H1 (cell line): Measurements from ENCODE around the gene DCDC1. TPM values are rescaled to one million over a fixed set of nuclear protein-coding genes. Genes with fewer than 3 reads are reported as not detected.

Experiments used
- CTCF ChIA-PET: fragments of 300-600 bp; sonication (Branson Sonifier 250); formaldehyde crosslinking; loops from one replicate; lab custom pipeline; 2021; ENCODE audit not compliant: partially characterized antibody; lab: Charles Lee
- POLR2A ChIA-PET: fragments of 300-600 bp; sonication (Branson Sonifier 250); formaldehyde crosslinking; loops from one replicate; lab custom pipeline; 2021; ENCODE audit warnings: inconsistent platforms; ENCODE audit not compliant: partially characterized antibody; lab: Charles Lee
- DNase-seq, 2 experiments: peaks; one replicate each; pipeline versions ENCODE4 v3.0.0 to v3.0.0-alpha.2; 2010 to 2022; ENCODE audit warnings: low spot score in 2 of 2, low read depth in 1 of 2, mixed read lengths in 1 of 2
- FAIRE-seq: peaks from 2 replicates; lab custom pipeline; 2011; peaks lifted over from hg19 to GRCh38; lab: Jason Lieb, UNC
- H2AFZ ChIP-seq: 2 replicates; pipeline ENCODE4 v1.8.1; 2012; ENCODE audit warnings: low read length, inconsistent platforms
- H2AK5ac ChIP-seq: 2 replicates; pipeline ENCODE4 v1.6.1; 2013; ENCODE audit warnings: low read depth, low read length
- H2BK120ac ChIP-seq: replicated peaks from 2 replicates; pipeline ENCODE3; 2013; ENCODE audit warnings: low read depth, low read length, inconsistent platforms
- H2BK12ac ChIP-seq: 2 replicates; pipeline ENCODE4 v1.6.1; 2013; ENCODE audit warnings: low read depth, low read length
- H2BK15ac ChIP-seq: 2 replicates; pipeline ENCODE4 v1.6.1; 2013; ENCODE audit warnings: low read length
- H2BK20ac ChIP-seq: 2 replicates; pipeline ENCODE4 v1.6.1; 2013; ENCODE audit warnings: low read length
- H2BK5ac ChIP-seq: 2 replicates; pipeline ENCODE4 v1.6.1; 2013; ENCODE audit warnings: low read depth, low read length
- H3K14ac ChIP-seq: 2 replicates; pipeline ENCODE4 v1.6.1; 2013; ENCODE audit warnings: inconsistent platforms; ENCODE audit not compliant: insufficient read length
- H3K18ac ChIP-seq: 2 replicates; pipeline ENCODE4 v1.6.1; 2013; ENCODE audit warnings: low read length; ENCODE audit errors: extremely low read depth
- H3K23ac ChIP-seq: 2 replicates; pipeline ENCODE4 v1.6.1; 2013; ENCODE audit warnings: inconsistent platforms; ENCODE audit not compliant: insufficient read length
- H3K23me2 ChIP-seq: 2 replicates; pipeline ENCODE4 v1.6.1; 2013; ENCODE audit warnings: low read depth, low read length
- H3K27ac ChIP-seq: 2 replicates; pipeline ENCODE4 v1.6.1; 2011; ENCODE audit warnings: low read depth, low read length, inconsistent platforms
- H3K27me3 ChIP-seq, 4 experiments: replicated peaks in 1 of 4; 1 replicate in 1 of 4; 2 replicates in 3 of 4; pipeline versions ENCODE4 v1.6.1 to v1.8.1; 2011 to 2013; ENCODE audit warnings: low read length in 3 of 4, mild to moderate bottlenecking in 3 of 4, inconsistent platforms in 2 of 4, mixed read lengths in 2 of 4, moderate library complexity in 1 of 4; ENCODE audit not compliant: control insufficient read depth in 3 of 4, insufficient read depth in 3 of 4; ENCODE audit errors: extremely low read depth in 1 of 4
- H3K36me3 ChIP-seq, 4 experiments: 2 replicates each; pipeline versions ENCODE4 v1.6.1 to v1.8.1; 2011 to 2013; ENCODE audit warnings: mild to moderate bottlenecking in 4 of 4, low read length in 3 of 4, moderate library complexity in 2 of 4, control low read depth in 1 of 4, inconsistent platforms in 1 of 4; ENCODE audit not compliant: insufficient read depth in 4 of 4, control insufficient read depth in 2 of 4
- H3K4ac ChIP-seq: replicated peaks from 2 replicates; pipeline ENCODE3; 2013; ENCODE audit warnings: low read length, low read depth, mixed read lengths, inconsistent platforms; ENCODE audit not compliant: insufficient read length
- H3K4me1 ChIP-seq, 4 experiments: replicated peaks in 1 of 4; 1 replicate in 1 of 4; 2 replicates in 3 of 4; pipeline versions ENCODE4 v1.6.1 to v1.8.1; 2011 to 2013; ENCODE audit warnings: low read length in 3 of 4, inconsistent platforms in 2 of 4, mixed read lengths in 1 of 4; ENCODE audit not compliant: insufficient read depth in 4 of 4, control insufficient read depth in 3 of 4
- H3K4me2 ChIP-seq, 2 experiments: 2 replicates each; pipeline versions ENCODE4 v1.6.1 to v1.8.1; 2011 to 2013; ENCODE audit warnings: low read depth in 2 of 2, low read length in 2 of 2, control low read depth in 1 of 2, inconsistent platforms in 1 of 2, mild to moderate bottlenecking in 1 of 2; ENCODE audit not compliant: insufficient read depth in 1 of 2
- H3K4me3 ChIP-seq, 4 experiments: fragments of 200-600, 300-600 bp in 1 of 4; sonication (generic), shearing (Covaris generic), sonication (Bioruptor Twin) in 1 of 4; 2 replicates each; pipeline versions ENCODE4 v1.5.1 to v1.8.1; 2011 to 2016; ENCODE audit warnings: low read length in 4 of 4, low read depth in 3 of 4, control low read depth in 2 of 4, inconsistent platforms in 2 of 4, mild to moderate bottlenecking in 2 of 4, mixed read lengths in 1 of 4, moderate library complexity in 1 of 4; ENCODE audit not compliant: insufficient read depth in 2 of 4; ENCODE audit errors: extremely low read depth in 1 of 4
- H3K56ac ChIP-seq: replicated peaks from 2 replicates; pipeline ENCODE3; 2013; ENCODE audit warnings: low read depth, mild to moderate bottlenecking, mixed read lengths, low read length, inconsistent platforms; ENCODE audit not compliant: insufficient read length
- H3K79me1 ChIP-seq: 2 replicates; pipeline ENCODE4 v1.6.1; 2013; ENCODE audit warnings: low read depth, low read length, control low read depth
- H3K79me2 ChIP-seq, 2 experiments: 2 replicates each; pipeline versions ENCODE4 v1.6.1 to v1.8.1; 2012 to 2013; ENCODE audit warnings: low read length in 2 of 2, mild to moderate bottlenecking in 2 of 2, inconsistent platforms in 1 of 2; ENCODE audit not compliant: insufficient read depth in 2 of 2, control insufficient read depth in 1 of 2
- H3K9ac ChIP-seq, 4 experiments: replicated peaks in 1 of 4; 1 replicate in 1 of 4; 2 replicates in 3 of 4; pipeline versions ENCODE4 v1.6.1 to v1.8.1; 2011 to 2013; ENCODE audit warnings: low read depth in 3 of 4, low read length in 3 of 4, control low read depth in 2 of 4, mild to moderate bottlenecking in 2 of 4, moderate library complexity in 2 of 4, inconsistent platforms in 1 of 4; ENCODE audit errors: extremely low read depth in 1 of 4
- H3K9me3 ChIP-seq, 2 experiments: 2 replicates each; pipeline versions ENCODE4 v1.6.1 to v1.8.1; 2012 to 2013; ENCODE audit warnings: mild to moderate bottlenecking in 2 of 2, moderate library complexity in 2 of 2, control low read depth in 1 of 2, inconsistent platforms in 1 of 2, low read depth in 1 of 2, low read length in 1 of 2, mixed read lengths in 1 of 2; ENCODE audit not compliant: insufficient read depth in 2 of 2
- H4K20me1 ChIP-seq, 2 experiments: replicated peaks in 1 of 2; 2 replicates each; pipeline versions ENCODE3 to v1.8.1; 2011 to 2013; ENCODE audit warnings: inconsistent platforms in 2 of 2, low read length in 2 of 2, mild to moderate bottlenecking in 1 of 2; ENCODE audit not compliant: insufficient read depth in 2 of 2, control insufficient read depth in 1 of 2
- H4K5ac ChIP-seq: 2 replicates; pipeline ENCODE4 v1.6.1; 2013; ENCODE audit warnings: low read length, low read depth, mixed read lengths, inconsistent platforms; ENCODE audit not compliant: insufficient read length
- H4K8ac ChIP-seq: 2 replicates; pipeline ENCODE4 v1.8.0; 2013; ENCODE audit warnings: mild to moderate bottlenecking, moderate library complexity, low read length, inconsistent platforms; ENCODE audit not compliant: insufficient read depth; ENCODE audit errors: extremely low read depth
- H4K91ac ChIP-seq: replicated peaks from 2 replicates; pipeline ENCODE3; 2013; ENCODE audit warnings: low read length, mixed read lengths, inconsistent platforms; ENCODE audit not compliant: insufficient read length
- PHF8 ChIP-seq: fragments of 200-600 bp; sonication (generic); conservative IDR thresholded peaks from 2 replicates; pipeline ENCODE4 v1.7.1; 2012; ENCODE audit warnings: low read depth, mild to moderate bottlenecking, inconsistent platforms, low read length, moderate library complexity
- SP4 ChIP-seq: IDR thresholded peaks from 2 replicates; pipeline ENCODE4 v1.6.1; 2012; ENCODE audit warnings: low read length, inconsistent platforms
- SUZ12 ChIP-seq: fragments of 200-600 bp; sonication (generic); IDR thresholded peaks from 2 replicates; pipeline ENCODE4 v1.6.1; 2012; ENCODE audit warnings: mild to moderate bottlenecking, inconsistent platforms, low read length, moderate library complexity, mixed read lengths
- WGBS, 2 experiments: shearing (Covaris generic) in 1 of 2; methylation state at CpG; one replicate each; pipeline versions ENCODE4 v1.1.6 to v1.1.7; 2013 to 2015; ENCODE audit warnings: low lambda C conversion rate in 2 of 2, mixed read lengths in 2 of 2, inconsistent platforms in 1 of 2, low coverage in 1 of 2, missing lambda C conversion rate in 1 of 2; ENCODE audit not compliant: insufficient replicate concordance in 2 of 2, insufficient coverage in 1 of 2, insufficient read length in 1 of 2; ENCODE audit errors: extremely low coverage in 1 of 2, missing lambda C conversion rate in 1 of 2; 5-methylcytosine and 5-hydroxymethylcytosine counted together
- polyA plus RNA-seq, 7 experiments: library from polyadenylated mRNA; depleted of rRNA in 3 of 7; stranded (reverse) in 5 of 7; unstranded in 2 of 7; fragments of >200 nt in 5 of 7; fragments of 200-250 nt in 2 of 7; gene quantifications; 1 replicate in 5 of 7; 2 replicates in 1 of 7; 4 replicates in 1 of 7; pipeline versions ENCODE4 v1.2.1 to v1.2.3, GENCODE V29; 2011 to 2013; ENCODE audit warnings: missing spikeins in 2 of 7, mixed read lengths in 2 of 7
- total RNA-seq: library from RNA; stranded (reverse); fragmentation: NEBNext Ultra II Directional; extraction: Animal tissue kit (Norgen Biotek cat#: 25700); gene quantifications from 2 replicates; pipeline ENCODE4 v1.2.1, GENCODE V29; 2021

DCDC1 gene
- total and polyA plus RNA-seq, 2 of the 8 experiments (the other 6 are each of a cell fraction or from before 2014, with no cell fraction given) = 0.15 to 0.56 TPM

DNA sequence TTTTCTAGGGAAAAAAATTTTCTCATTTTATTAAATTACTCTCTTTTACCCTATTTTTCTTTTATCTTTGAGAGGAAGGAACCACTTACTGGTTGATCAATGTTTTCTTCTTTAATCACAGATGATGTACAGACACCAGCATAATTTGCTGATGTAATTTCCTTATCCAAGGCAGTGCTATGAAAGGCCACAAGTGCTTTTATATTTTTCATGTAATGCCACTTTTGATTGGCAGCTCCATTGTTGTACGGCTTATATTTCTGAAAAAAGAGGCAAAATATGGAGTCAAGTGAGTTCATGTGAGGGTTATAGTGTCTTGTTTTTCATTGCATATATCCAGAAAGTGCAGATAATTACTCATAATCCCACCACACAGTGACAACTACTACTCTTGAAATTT, 460.7 kb downstream of the DCDC1 start:
- H3K36me3 ChIP-seq = no peaks in the 10 kb centered on the region
- no peaks in the 10 kb centered on the region for H3K79me1 ChIP-seq
- no peak overlapping the region for H2AFZ ChIP-seq
- H3K4me3 ChIP-seq = no peak overlapping the region
- no peak overlapping the region for H3K9ac ChIP-seq
- POLR2A ChIA-PET = no interaction called here
- no peak overlapping the region for H4K91ac ChIP-seq
- no peak overlapping the region for H2BK5ac ChIP-seq
- H3K4ac ChIP-seq = no peak overlapping the region
- no peaks in the 10 kb centered on the region for H3K27me3 ChIP-seq
- H3K79me2 ChIP-seq = no peaks in the 10 kb centered on the region
- CTCF ChIA-PET = interaction anchor here (0.6 kb wide), 1 partner anchor 144 kb away, joined by 3 read pairs; no protein-coding TSS in a partner anchor
- H4K20me1 ChIP-seq = no peaks in the 10 kb centered on the region
- no peak overlapping the region for H3K4me2 ChIP-seq
- DNase-seq (no peak), FAIRE-seq (no peak)
- H3K27ac ChIP-seq = no peak overlapping the region
- no peaks in the 10 kb centered on the region for H3K9me3 ChIP-seq
- H3K4me1 ChIP-seq = no peaks in the 10 kb centered on the region
- H2AK5ac ChIP-seq = no peak overlapping the region
- no peak overlapping the region for H4K8ac ChIP-seq
- no peak overlapping the region for H2BK15ac ChIP-seq
- H3K23me2 ChIP-seq = no peaks in the 10 kb centered on the region
- no peak overlapping the region for H2BK12ac ChIP-seq
- no peak overlapping the region for H4K5ac ChIP-seq
- 94% methylated on average over 1 of the region's 1 CpG; no CpG with 5 or more reads in 1 of the 2 experiments for WGBS, 2 experiments
- no peak overlapping the region for H3K14ac ChIP-seq
- H3K18ac ChIP-seq = no peak overlapping the region
- H2BK120ac ChIP-seq = no peak overlapping the region
- no peak overlapping the region for H3K23ac ChIP-seq
- H2BK20ac ChIP-seq = no peak overlapping the region
- no peak overlapping the region for H3K56ac ChIP-seq
- TF ChIP-seq SP4 = no peak
- TF ChIP-seq SUZ12 = no peak
- TF ChIP-seq PHF8 = no peak
